ENCODE results near the gene SBK1.
"Not testable (repeated sequence)": the region's sequence is repeated elsewhere in the genome, so short reads cannot be mapped to it uniquely, and the experiment has no call there.

DNA sequence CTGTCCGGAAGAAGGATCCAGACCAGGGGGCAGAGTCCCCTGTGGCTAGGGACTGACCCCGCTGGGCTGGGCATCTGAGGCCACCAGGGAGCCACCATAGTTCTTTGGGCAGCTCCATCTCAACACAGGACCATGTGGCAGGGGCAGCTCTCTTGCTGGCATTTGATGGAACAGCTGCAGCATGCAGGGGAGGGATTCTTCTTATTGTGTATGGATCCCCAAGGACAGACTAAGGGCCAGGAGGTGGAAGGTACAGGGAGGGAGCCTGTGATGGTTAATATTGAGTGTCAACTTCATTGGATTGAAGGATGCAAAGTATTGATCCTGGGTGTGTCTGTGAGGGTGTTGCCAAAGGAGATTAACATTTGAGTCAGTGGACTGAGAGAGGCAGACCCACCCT lies 42.8 kb upstream of the SBK1 start:
- not testable (repeated sequence) for TF ChIP-seq EZH2 (IDR thresholded peaks at IDR 0.05; ENCODE audit: low read depth)
- TF ChIP-seq, protein P1, sequence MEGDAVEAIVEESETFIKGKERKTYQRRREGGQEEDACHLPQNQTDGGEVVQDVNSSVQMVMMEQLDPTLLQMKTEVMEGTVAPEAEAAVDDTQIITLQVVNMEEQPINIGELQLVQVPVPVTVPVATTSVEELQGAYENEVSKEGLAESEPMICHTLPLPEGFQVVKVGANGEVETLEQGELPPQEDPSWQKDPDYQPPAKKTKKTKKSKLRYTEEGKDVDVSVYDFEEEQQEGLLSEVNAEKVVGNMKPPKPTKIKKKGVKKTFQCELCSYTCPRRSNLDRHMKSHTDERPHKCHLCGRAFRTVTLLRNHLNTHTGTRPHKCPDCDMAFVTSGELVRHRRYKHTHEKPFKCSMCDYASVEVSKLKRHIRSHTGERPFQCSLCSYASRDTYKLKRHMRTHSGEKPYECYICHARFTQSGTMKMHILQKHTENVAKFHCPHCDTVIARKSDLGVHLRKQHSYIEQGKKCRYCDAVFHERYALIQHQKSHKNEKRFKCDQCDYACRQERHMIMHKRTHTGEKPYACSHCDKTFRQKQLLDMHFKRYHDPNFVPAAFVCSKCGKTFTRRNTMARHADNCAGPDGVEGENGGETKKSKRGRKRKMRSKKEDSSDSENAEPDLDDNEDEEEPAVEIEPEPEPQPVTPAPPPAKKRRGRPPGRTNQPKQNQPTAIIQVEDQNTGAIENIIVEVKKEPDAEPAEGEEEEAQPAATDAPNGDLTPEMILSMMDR (conservative IDR thresholded peaks at IDR 0.05), result not testable (repeated sequence)
